Measurements from ENCODE around the gene LDB2.

- TF ChIP-seq EZH2 (IDR thresholded peaks at IDR 0.05; ENCODE audit: borderline replicate concordance, insufficient read depth, low read depth, low read length, poor library complexity, severe bottlenecking), result no peak
- TF ChIP-seq, protein P1, sequence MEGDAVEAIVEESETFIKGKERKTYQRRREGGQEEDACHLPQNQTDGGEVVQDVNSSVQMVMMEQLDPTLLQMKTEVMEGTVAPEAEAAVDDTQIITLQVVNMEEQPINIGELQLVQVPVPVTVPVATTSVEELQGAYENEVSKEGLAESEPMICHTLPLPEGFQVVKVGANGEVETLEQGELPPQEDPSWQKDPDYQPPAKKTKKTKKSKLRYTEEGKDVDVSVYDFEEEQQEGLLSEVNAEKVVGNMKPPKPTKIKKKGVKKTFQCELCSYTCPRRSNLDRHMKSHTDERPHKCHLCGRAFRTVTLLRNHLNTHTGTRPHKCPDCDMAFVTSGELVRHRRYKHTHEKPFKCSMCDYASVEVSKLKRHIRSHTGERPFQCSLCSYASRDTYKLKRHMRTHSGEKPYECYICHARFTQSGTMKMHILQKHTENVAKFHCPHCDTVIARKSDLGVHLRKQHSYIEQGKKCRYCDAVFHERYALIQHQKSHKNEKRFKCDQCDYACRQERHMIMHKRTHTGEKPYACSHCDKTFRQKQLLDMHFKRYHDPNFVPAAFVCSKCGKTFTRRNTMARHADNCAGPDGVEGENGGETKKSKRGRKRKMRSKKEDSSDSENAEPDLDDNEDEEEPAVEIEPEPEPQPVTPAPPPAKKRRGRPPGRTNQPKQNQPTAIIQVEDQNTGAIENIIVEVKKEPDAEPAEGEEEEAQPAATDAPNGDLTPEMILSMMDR (IDR thresholded peaks at IDR 0.05), result no peak
Measured at GRCh38 chr4:16692961-16693506, 205.4 kb downstream of the LDB2 start.
